WTC11 (cell line): ENCODE data around the gene ALAD. TPM values are rescaled to one million over a fixed set of nuclear protein-coding genes. Genes with fewer than 3 reads are reported as not detected.

Source experiments
- ATAC-seq: fragments of 200-7000 bp; cut with Tn5 transposase; 2 replicates; pipeline ENCODE4 v1.10.0; 2021; ENCODE audit warnings: mild to moderate bottlenecking, moderate library complexity
- CTCF ChIA-PET: fragments of 300-600 bp; sonication (Branson Sonifier 250); formaldehyde crosslinking; loops from one replicate; lab custom pipeline; 2021; ENCODE audit warnings: antibody characterized with exemption; lab: Charles Lee
- POLR2A ChIA-PET: fragments of 350-600 bp; sonication (Branson Sonifier 250); formaldehyde crosslinking; loops from one replicate; lab custom pipeline; 2021; ENCODE audit warnings: antibody characterized with exemption; lab: Charles Lee
- DNase-seq: peaks from one replicate; pipeline ENCODE4 v3.0.0; 2021; ENCODE audit warnings: low spot score
- H3K27ac Mint-ChIP-seq: 2 replicates; pipeline ENCODE4 v1.8.0; 2021; ENCODE audit warnings: mixed read lengths
- H3K27me3 Mint-ChIP-seq: 2 replicates; pipeline ENCODE4 v1.8.0; 2021; ENCODE audit warnings: low read depth, mild to moderate bottlenecking, moderate library complexity, mixed read lengths
- H3K36me3 Mint-ChIP-seq: 2 replicates; pipeline ENCODE4 v1.8.0; 2021; ENCODE audit warnings: mixed read lengths
- H3K4me1 Mint-ChIP-seq: 2 replicates; pipeline ENCODE4 v1.8.0; 2022; ENCODE audit warnings: mixed read lengths
- H3K4me3 Mint-ChIP-seq: 2 replicates; pipeline ENCODE4 v1.8.0; 2021; ENCODE audit warnings: mild to moderate bottlenecking, moderate library complexity, mixed read lengths
- H3K9me3 Mint-ChIP-seq: 2 replicates; pipeline ENCODE4 v1.8.0; 2021; ENCODE audit warnings: mixed read lengths
- CREB1 ChIP-seq: sonication (generic); formaldehyde crosslinking; IDR thresholded peaks from 2 replicates; pipeline ENCODE4 v1.8.0; 2023; ENCODE audit warnings: mild to moderate bottlenecking, missing genetic modification reagents
- CREM ChIP-seq: sonication (generic); formaldehyde crosslinking; IDR thresholded peaks from 2 replicates; pipeline ENCODE4 v1.8.1; 2022; ENCODE audit warnings: mild to moderate bottlenecking, missing genetic modification reagents, moderate library complexity
- GABPB1 ChIP-seq: sonication (generic); formaldehyde crosslinking; IDR thresholded peaks from 2 replicates; pipeline ENCODE4 v1.8.1; 2023; ENCODE audit warnings: mild to moderate bottlenecking, missing genetic modification reagents
- PRRX2 ChIP-seq: fragments of 250-450 bp; sonication (Bioruptor Pico); IDR thresholded peaks from 2 replicates; pipeline ENCODE4 v1.8.0; 2021; ENCODE audit warnings: mild to moderate bottlenecking
- ZNF423 ChIP-seq: fragments of 250-450 bp; sonication (Bioruptor Pico); IDR thresholded peaks from 2 replicates; pipeline ENCODE4 v2.1.2; 2022; ENCODE audit warnings: mild to moderate bottlenecking, moderate library complexity
- total RNA-seq: library from RNA; stranded (reverse); gene quantifications from 3 replicates; pipeline ENCODE4 v1.2.3, GENCODE V29; 2021
- TF ChIP-seq, protein P1 (sequence below): sonication (generic); formaldehyde crosslinking; IDR thresholded peaks from 2 replicates; pipeline ENCODE4 v1.8.1; 2023; ENCODE audit warnings: mild to moderate bottlenecking, moderate library complexity, missing genetic modification reagents
- TF ChIP-seq, protein P2 (sequence below): fragments of 250-450 bp; sonication (Bioruptor Pico); IDR thresholded peaks from 2 replicates; pipeline ENCODE4 v1.8.0; 2021; ENCODE audit warnings: mild to moderate bottlenecking
- TF ChIP-seq, protein P3 (sequence below): fragments of 250-450 bp; sonication (Bioruptor Pico); IDR thresholded peaks from 2 replicates; pipeline ENCODE4 v1.9.0; 2021; ENCODE audit warnings: moderate library complexity, mild to moderate bottlenecking, inconsistent platforms, borderline replicate concordance
- TF ChIP-seq, protein P4 (sequence below): sonication (generic); formaldehyde crosslinking; conservative IDR thresholded peaks from 2 replicates; pipeline ENCODE4 v1.8.1; 2023; ENCODE audit warnings: mild to moderate bottlenecking, low read depth, missing genetic modification reagents, moderate library complexity
- TF ChIP-seq, protein P5 (sequence below): sonication (generic); formaldehyde crosslinking; IDR thresholded peaks from 2 replicates; pipeline ENCODE4 v1.8.1; 2022; ENCODE audit warnings: missing genetic modification reagents, borderline replicate concordance
- TF ChIP-seq, protein P6 (sequence below): sonication (generic); formaldehyde crosslinking; conservative IDR thresholded peaks from 2 replicates; pipeline ENCODE4 v1.8.1; 2022; ENCODE audit warnings: mild to moderate bottlenecking, missing genetic modification reagents

ALAD gene
- total RNA-seq, 1 experiment from 2014 or later, result 15.9 TPM

DNA sequence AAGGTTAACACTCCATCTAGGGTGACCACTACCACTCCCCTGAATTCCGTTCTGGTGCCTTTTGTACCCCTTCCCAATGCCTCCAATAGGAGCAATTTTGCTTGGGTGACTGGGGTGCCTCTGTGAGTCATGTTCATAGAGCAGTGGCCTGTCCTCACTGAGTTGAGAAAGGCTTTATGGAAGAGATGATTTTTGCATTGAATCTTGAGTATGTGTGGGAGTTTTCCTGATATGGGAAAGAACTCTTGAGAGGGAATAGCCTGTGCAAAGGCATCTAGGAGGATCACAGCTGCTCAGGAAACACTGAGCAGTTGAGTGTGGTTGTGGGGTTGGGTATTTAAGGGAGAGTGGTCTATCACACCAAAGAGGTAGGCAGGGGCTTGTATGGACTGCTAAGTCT lies 25.6 kb upstream of the ALAD start (continued):
- TF ChIP-seq, protein P1, sequence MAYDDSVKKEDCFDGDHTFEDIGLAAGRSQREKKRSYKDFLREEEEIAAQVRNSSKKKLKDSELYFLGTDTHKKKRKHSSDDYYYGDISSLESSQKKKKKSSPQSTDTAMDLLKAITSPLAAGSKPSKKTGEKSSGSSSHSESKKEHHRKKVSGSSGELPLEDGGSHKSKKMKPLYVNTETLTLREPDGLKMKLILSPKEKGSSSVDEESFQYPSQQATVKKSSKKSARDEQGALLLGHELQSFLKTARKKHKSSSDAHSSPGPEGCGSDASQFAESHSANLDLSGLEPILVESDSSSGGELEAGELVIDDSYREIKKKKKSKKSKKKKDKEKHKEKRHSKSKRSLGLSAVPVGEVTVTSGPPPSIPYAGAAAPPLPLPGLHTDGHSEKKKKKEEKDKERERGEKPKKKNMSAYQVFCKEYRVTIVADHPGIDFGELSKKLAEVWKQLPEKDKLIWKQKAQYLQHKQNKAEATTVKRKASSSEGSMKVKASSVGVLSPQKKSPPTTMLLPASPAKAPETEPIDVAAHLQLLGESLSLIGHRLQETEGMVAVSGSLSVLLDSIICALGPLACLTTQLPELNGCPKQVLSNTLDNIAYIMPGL (CRISPR knock-in tag), result no peak
- TF ChIP-seq, protein P2, sequence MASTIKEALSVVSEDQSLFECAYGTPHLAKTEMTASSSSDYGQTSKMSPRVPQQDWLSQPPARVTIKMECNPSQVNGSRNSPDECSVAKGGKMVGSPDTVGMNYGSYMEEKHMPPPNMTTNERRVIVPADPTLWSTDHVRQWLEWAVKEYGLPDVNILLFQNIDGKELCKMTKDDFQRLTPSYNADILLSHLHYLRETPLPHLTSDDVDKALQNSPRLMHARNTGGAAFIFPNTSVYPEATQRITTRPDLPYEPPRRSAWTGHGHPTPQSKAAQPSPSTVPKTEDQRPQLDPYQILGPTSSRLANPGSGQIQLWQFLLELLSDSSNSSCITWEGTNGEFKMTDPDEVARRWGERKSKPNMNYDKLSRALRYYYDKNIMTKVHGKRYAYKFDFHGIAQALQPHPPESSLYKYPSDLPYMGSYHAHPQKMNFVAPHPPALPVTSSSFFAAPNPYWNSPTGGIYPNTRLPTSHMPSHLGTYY (CRISPR knock-in tag), result no peak
- TF ChIP-seq, protein P3, sequence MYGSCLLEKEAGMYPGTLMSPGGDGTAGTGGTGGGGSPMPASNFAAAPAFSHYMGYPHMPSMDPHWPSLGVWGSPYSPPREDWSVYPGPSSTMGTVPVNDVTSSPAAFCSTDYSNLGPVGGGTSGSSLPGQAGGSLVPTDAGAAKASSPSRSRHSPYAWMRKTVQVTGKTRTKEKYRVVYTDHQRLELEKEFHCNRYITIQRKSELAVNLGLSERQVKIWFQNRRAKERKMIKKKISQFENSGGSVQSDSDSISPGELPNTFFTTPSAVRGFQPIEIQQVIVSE (CRISPR knock-in tag), result no peak
- TF ChIP-seq, protein P4, sequence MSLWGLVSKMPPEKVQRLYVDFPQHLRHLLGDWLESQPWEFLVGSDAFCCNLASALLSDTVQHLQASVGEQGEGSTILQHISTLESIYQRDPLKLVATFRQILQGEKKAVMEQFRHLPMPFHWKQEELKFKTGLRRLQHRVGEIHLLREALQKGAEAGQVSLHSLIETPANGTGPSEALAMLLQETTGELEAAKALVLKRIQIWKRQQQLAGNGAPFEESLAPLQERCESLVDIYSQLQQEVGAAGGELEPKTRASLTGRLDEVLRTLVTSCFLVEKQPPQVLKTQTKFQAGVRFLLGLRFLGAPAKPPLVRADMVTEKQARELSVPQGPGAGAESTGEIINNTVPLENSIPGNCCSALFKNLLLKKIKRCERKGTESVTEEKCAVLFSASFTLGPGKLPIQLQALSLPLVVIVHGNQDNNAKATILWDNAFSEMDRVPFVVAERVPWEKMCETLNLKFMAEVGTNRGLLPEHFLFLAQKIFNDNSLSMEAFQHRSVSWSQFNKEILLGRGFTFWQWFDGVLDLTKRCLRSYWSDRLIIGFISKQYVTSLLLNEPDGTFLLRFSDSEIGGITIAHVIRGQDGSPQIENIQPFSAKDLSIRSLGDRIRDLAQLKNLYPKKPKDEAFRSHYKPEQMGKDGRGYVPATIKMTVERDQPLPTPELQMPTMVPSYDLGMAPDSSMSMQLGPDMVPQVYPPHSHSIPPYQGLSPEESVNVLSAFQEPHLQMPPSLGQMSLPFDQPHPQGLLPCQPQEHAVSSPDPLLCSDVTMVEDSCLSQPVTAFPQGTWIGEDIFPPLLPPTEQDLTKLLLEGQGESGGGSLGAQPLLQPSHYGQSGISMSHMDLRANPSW, result no peak
- no peak for TF ChIP-seq CREM
- TF ChIP-seq, protein P5, sequence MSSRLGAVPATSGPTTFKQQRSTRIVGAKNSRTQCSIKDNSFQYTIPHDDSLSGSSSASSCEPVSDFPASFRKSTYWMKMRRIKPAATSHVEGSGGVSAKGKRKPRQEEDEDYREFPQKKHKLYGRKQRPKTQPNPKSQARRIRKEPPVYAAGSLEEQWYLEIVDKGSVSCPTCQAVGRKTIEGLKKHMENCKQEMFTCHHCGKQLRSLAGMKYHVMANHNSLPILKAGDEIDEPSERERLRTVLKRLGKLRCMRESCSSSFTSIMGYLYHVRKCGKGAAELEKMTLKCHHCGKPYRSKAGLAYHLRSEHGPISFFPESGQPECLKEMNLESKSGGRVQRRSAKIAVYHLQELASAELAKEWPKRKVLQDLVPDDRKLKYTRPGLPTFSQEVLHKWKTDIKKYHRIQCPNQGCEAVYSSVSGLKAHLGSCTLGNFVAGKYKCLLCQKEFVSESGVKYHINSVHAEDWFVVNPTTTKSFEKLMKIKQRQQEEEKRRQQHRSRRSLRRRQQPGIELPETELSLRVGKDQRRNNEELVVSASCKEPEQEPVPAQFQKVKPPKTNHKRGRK (CRISPR knock-in tag), result no peak

DNA sequence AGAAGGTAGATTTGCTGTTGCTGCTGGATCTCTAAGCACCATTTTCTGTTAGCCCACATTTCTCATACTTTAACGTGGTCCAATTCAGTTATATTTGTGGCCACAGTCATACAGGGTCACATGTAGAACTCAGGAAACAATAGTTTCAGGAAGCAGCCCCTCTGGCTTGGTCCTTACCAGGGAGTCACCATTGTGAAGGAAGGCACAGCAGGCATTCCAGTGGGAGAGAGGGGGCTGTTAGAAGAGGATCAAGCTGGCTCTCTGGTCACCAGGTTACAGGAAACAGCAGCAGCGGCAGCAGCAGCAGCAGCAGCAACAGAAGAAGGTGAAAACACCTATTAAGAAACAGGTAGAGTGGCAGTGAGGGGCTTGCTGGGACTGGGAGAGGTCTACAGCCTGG lies 24.0 kb upstream of the ALAD start:
- Mint-ChIP-seq H3K27ac (0 out of 2 replicates have a peak overlapping the region, but pooled peaks have one; percentile 39), H3K27me3 (peaks cover 15% of the 10 kb centered on the region), H3K4me3 (no peak overlapping the region), H3K36me3 (no peaks in the 10 kb centered on the region), H3K4me1 (peaks cover 10% of the 10 kb centered on the region), H3K9me3 (no peaks in the 10 kb centered on the region)
- ChIA-PET CTCF (interaction anchor here (1.4 kb wide), 1 partner anchor 233 kb away, joined by 3 read pairs; no protein-coding TSS in a partner anchor), POLR2A (no interaction called here)
- TF ChIP-seq ZNF423 (CRISPR knock-in tag) (peak; percentile 65; the same call in 1 of the 2 replicates), PRRX2 (no peak)
- peak; percentile 17 for DNase-seq
- ATAC-seq, result peak; percentile 80

DNA sequence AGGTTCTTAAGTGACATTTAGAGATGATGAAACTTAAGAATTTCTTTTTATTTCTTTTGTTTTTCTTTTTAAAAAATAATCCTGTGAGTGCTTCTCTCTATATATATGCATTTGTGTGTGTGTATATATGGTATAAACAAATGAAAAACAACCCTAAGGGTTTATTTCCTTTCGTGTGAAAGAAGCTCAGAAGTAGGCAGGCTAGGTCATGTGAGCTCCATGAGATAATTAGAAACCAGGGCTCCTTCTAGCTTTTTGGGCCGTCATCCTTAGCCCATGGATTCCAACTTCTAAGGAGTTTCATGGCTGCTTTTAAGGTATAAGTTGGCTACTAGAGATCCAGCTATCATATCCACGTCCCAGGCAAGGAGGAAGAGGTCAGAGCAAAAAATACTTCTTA lies 20.6 kb upstream of the ALAD start:
- no peak for DNase-seq
- Mint-ChIP-seq H3K9me3 (no peaks in the 10 kb centered on the region), H3K27ac (no peak overlapping the region), H3K4me1 (peaks cover 10% of the 10 kb centered on the region), H3K27me3 (peaks cover 7% of the 10 kb centered on the region; the same call in 1 of the 2 replicates), H3K36me3 (no peaks in the 10 kb centered on the region), H3K4me3 (no peak overlapping the region)
- TF ChIP-seq, protein P6, sequence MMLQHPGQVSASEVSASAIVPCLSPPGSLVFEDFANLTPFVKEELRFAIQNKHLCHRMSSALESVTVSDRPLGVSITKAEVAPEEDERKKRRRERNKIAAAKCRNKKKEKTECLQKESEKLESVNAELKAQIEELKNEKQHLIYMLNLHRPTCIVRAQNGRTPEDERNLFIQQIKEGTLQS, result no peak
- TF ChIP-seq CREB1 (CRISPR knock-in tag) (no peak), PRRX2 (no peak), GABPB1 (no peak)
- TF ChIP-seq, protein P1 (CRISPR knock-in tag), result no peak
- POLR2A ChIA-PET, result no interaction called here
- no peak for ATAC-seq
- CTCF ChIA-PET, result no interaction called here
